Activated CD4-positive, CD25-positive, alpha-beta regulatory T cell (primary cell): ENCODE measurements around the gene PRSS57.
"Not testable (repeated sequence)": the region's sequence is repeated elsewhere in the genome, so short reads cannot be mapped to it uniquely, and the experiment has no call there.

Experiments used
- DNase-seq, 4 experiments: peaks; one replicate each; lab custom pipeline; 2025; lab: John Stamatoyannopoulos, UW

PRSS57 gene

GRCh38 chr19:723247-723646 is 28.0 kb upstream of the PRSS57 start:
- DNase-seq = no peak

- DNase-seq = no peak
Observed at GRCh38 chr19:722553-723101, 27.4 kb upstream of the PRSS57 start.

DNA sequence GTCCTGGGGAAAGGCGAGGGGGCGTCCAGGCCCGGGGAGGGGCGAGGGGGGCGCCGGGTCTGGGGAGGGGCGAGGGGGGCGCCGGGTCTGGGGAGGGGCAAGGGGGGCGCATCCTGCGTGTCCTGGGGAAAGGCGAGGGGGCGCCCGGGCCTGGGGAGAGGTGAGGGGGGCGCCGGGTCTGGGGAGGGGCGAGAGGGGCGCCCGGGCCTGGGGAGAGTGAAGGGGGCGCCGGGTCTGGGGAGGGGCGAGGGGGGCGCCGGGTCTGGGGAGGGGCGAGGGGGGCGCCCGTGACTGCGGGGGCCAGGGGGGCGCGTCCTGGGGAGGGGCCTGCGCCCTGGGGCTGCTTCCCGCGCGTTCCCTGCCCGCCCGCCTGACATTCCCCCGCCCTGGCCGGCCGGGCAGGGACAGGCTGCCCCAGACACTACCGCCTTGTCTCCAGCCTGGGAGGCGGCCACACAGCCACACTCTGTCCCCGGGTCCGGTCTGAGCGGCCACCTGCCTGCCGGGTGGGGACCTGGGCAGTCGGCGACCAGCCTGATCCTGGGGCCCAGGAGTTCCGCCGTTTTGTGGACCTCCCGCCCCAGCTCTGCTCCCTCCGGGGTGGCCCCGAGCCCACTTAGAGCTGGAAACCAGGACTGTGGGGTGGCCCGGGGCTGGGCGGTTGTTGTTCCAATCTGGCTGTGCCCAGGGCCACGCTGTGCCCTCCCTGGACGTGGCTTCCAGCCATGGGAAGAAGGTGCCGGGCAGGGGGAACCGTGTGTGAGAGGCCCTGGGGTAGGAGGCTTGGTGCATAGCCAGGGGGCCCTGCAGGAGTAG is 25.3 kb upstream of the PRSS57 start:
- no peak for DNase-seq

GRCh38 chr19:719636-720344 is 24.5 kb upstream of the PRSS57 start:
- DNase-seq = no peak

GRCh38 chr19:718991-719512 is 23.8 kb upstream of the PRSS57 start:
- no peak for DNase-seq

DNA sequence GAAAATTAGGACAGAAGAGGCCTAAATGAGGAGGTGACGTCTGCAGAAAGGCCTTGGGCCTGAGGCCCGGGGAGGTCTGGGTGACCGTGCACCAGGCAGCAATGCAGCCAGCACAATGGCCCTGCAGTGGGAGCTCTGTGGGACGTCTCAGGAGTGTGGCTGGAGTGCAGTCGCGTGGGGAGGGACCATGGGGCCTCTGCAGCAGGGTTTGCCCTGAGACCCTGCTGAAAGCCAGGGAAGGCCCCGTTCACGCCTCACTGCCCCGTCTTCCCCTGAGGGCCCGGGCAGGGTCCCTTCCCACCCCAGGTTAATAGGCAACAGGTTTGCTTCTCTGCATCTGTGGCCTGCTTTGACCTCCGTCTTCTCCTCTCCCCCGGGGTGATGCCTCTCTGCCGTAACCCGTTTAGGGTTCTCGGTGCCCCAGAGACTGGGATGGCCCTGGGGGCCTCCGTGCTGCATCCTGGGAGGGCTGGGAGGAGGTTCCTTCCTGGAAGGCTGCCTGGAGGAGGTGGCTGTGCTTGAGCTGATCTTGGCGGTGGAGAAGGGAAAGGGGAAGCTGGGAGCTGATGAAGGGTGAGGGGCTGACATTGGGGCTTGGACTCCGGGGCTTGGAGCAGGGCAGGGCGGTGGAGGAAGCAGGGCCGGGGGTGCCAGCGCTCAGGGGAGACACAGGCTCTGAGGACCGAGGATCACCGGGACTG is 23.1 kb upstream of the PRSS57 start:
- no peak for DNase-seq

DNA sequence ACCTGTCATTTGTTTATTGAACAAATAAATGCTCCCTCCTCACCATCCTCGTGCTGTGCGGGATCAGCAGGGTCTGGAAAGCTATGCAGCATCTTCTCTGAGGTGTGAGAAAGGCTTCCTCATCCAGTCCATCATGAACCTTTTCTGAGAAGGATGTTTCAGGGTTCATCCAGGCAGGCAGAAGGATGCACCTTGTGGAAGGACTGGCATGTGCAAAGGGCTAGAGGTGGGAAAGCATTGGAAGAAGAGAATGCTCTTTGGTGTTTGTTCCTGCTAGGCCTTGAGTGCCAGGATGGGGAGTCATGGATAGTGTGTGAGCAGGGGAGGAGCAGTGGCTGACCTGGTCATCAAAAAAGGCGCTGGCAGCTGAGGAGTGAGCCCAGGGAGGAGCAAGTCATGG is 20.1 kb upstream of the PRSS57 start:
- DNase-seq = no peak

GRCh38 chr19:711254-711653 is 16.0 kb upstream of the PRSS57 start:
- DNase-seq = no peak

- DNase-seq = no peak
Observed at GRCh38 chr19:710767-711166, 15.5 kb upstream of the PRSS57 start.

- DNase-seq = no peak
Observed at GRCh38 chr19:709965-710571, 14.8 kb upstream of the PRSS57 start.

- DNase-seq = no peak
Observed at GRCh38 chr19:709196-709964, 14.1 kb upstream of the PRSS57 start.

DNA sequence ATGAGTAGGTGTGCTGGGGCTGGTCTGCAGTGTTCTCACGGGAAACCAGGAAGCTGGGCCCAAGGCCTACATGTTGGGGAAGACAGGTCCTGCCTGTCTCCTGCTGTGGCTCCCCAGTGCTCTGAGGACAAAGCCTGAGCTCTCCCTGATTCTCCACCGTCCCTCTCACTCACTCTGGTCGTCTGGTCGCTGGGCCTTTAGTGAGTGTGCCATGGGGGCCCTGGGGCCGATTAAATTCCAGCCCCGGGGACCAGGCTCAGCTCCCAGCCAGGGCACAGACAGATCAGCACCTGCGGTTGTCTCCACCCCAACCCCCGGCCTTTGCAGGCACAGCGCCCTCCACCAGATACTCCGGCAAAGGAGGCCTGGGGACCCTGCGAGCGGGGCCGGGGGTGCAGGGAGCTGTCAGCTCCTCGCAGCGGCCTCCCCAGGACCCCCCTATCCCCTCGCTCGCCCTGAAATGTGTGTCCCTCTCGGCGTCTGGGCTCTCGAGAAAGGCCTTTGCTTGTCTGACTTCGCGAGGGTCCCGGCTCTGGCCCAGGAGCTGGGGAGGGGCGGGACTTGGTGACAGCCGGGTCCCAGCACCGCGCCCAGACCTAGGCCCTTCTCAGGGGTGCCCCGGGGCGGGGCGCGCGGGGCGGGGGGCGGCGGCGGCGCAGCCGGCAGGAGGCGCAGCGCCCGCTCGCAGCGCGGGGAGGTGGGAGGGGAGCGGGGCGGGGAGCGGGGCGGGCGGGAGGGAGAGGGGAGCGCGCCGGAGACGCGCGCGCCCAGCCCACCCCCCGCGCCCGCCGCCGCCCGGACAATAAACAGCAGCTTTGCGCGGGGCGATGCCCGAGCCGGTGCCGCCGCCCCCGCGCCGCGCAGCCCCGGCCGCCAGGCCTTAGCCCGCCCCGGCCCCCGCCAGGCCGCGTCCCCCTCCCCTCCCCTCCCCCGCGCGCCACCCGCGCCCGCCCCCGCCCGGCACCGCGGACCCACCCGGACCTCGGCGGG is 13.2 kb upstream of the PRSS57 start, which contains the start of gene PALM:
Gene PALM (plus strand): TSS at position 782 of the 990 bp plus-strand sequence. CDS start 212 bp downstream, outside the sequence.
- no peak for DNase-seq

GRCh38 chr19:704447-704741 is 9.1 kb upstream of the PRSS57 start:
- DNase-seq = no peak

DNA sequence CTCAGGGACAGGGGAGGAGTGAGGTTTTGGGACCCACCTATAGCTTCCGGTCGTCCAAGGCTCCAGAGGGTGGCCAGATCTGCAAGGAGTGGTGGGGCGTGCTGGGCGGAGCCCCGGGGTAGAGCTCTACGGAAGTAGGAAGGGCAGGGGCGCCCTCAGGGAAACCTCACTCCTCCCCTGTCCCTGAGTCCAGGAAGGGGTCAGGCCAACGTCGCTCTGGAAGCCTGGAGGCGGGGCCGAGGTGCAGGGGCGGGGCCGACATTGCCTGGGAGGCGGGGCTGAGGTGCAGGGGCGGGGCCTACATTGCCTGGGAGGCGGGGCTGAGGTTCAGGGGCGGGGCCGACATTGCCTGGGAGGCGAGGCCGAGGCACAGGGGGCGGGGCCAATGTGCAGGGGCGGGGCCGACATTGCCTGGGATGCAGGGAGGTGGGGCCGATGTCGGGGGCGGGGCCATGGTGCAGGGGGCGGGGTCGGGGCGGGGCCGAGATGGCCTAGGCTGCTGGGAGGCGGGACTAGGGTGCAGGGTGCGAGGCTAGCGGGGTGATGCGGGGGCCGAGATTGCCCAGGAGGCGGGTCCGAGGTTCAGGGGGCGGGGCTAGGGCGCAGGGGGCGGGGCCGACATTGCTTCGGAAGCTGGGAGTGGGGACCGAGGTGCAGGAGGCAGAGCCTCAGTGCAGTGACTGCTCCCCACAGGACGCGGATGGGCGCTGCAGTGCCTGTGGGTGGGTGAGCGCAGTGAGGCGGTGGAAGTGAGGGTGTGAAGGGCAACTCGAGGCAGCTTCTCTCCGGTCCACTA is 8.6 kb upstream of the PRSS57 start:
- peak; percentile 19 to 49 (median 38) for DNase-seq

GRCh38 chr19:703329-703650 is 8.0 kb upstream of the PRSS57 start:
- no peak for DNase-seq

DNA sequence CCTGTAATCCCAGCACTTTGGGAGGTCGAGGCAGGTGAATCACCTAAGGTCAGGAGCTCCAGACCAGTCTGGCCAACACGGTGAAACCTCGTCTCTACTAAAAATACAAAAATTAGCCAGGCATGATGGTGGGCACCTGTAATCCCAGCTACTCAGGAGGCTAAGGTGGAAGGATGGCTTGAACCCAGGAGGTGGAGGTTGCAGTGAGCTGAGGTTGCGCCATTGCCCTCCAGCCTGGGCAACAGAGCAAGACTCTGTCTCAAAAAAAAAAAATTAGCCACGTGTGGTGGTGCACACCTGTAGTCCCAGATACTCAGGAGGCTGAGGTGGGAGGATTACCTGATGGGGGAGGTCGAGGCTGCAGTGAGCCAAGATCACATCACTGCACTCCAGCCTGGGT is 7.6 kb upstream of the PRSS57 start:
- DNase-seq = not testable (repeated sequence)

DNA sequence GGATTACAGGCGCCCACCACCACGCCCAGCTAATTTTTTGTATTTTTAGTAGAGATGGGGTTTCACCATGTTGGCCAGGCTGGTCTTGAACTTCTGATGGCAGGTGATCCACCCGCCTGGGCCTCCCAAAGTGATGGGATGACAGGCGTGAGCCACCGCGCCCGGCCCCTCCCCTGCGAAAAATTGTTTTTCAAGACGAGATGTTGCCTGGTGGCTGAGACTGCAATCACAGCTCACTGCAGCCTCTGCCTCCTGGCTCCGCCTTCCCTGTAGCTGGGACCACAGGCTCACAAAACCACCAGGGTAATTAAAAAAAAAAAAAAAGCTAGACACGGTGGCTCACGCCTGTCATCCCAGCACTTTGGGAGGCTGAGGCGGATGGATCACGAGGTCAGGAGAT is 4.6 kb upstream of the PRSS57 start:
- DNase-seq = not testable (repeated sequence)

- not testable (repeated sequence) for DNase-seq
Observed at GRCh38 chr19:698529-698928, 3.3 kb upstream of the PRSS57 start.
